ENCODE results near the gene PREX1. TPM values are rescaled to one million over a fixed set of nuclear protein-coding genes. Genes with fewer than 3 reads are reported as not detected.

Gene PREX1
- total RNA-seq, 1 experiment from 2014 or later = 20.0 TPM

- no peak overlapping the region for H3K4me3 ChIP-seq (ENCODE audit: low read depth in 2 of 2, low read length in 2 of 2)
- TF ChIP-seq POLR2AphosphoS5 (IDR thresholded peaks at IDR 0.05; ENCODE audit: low read depth, low read length) (no peak), TCF7L2 (IDR thresholded peaks at IDR 0.05; ENCODE audit: low read depth, low read length) (no peak), SIN3A (IDR thresholded peaks at IDR 0.05; ENCODE audit: borderline replicate concordance, insufficient read depth, low read depth, low read length) (no peak)
- TF ChIP-seq, protein P1, sequence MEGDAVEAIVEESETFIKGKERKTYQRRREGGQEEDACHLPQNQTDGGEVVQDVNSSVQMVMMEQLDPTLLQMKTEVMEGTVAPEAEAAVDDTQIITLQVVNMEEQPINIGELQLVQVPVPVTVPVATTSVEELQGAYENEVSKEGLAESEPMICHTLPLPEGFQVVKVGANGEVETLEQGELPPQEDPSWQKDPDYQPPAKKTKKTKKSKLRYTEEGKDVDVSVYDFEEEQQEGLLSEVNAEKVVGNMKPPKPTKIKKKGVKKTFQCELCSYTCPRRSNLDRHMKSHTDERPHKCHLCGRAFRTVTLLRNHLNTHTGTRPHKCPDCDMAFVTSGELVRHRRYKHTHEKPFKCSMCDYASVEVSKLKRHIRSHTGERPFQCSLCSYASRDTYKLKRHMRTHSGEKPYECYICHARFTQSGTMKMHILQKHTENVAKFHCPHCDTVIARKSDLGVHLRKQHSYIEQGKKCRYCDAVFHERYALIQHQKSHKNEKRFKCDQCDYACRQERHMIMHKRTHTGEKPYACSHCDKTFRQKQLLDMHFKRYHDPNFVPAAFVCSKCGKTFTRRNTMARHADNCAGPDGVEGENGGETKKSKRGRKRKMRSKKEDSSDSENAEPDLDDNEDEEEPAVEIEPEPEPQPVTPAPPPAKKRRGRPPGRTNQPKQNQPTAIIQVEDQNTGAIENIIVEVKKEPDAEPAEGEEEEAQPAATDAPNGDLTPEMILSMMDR (IDR thresholded peaks at IDR 0.05) = no peak
- TF ChIP-seq, protein P2, sequence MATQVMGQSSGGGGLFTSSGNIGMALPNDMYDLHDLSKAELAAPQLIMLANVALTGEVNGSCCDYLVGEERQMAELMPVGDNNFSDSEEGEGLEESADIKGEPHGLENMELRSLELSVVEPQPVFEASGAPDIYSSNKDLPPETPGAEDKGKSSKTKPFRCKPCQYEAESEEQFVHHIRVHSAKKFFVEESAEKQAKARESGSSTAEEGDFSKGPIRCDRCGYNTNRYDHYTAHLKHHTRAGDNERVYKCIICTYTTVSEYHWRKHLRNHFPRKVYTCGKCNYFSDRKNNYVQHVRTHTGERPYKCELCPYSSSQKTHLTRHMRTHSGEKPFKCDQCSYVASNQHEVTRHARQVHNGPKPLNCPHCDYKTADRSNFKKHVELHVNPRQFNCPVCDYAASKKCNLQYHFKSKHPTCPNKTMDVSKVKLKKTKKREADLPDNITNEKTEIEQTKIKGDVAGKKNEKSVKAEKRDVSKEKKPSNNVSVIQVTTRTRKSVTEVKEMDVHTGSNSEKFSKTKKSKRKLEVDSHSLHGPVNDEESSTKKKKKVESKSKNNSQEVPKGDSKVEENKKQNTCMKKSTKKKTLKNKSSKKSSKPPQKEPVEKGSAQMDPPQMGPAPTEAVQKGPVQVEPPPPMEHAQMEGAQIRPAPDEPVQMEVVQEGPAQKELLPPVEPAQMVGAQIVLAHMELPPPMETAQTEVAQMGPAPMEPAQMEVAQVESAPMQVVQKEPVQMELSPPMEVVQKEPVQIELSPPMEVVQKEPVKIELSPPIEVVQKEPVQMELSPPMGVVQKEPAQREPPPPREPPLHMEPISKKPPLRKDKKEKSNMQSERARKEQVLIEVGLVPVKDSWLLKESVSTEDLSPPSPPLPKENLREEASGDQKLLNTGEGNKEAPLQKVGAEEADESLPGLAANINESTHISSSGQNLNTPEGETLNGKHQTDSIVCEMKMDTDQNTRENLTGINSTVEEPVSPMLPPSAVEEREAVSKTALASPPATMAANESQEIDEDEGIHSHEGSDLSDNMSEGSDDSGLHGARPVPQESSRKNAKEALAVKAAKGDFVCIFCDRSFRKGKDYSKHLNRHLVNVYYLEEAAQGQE (IDR thresholded peaks at IDR 0.05; ENCODE audit: insufficient read depth in 1 of 2, low read depth in 2 of 2, low read length in 1 of 2) = no peak
- H3K4me1 ChIP-seq (ENCODE audit: control insufficient read depth, insufficient read depth, low read length) = no peaks in the 10 kb centered on the region
- in situ Hi-C loops (cut with HindIII; ENCODE audit: low pct_unique_long_range_greater_than_20kb, low sequenced_read_pairs) = no loop called here
- ChIA-PET CTCF (no interaction called here), POLR2A (no interaction called here)
- H3K9me3 ChIP-seq (ENCODE audit: control insufficient read depth, insufficient read depth, low read depth, low read length) = no peaks in the 10 kb centered on the region
- intact Hi-C loops (cut with micrococcal nuclease; ENCODE audit: unreplicated experiment) = no loop called here
- DNase-seq (ENCODE audit: low read depth, low spot score) (no peak), ATAC-seq (no peak)
- H3K27me3 ChIP-seq (ENCODE audit: control insufficient read depth, insufficient read depth, low read length) = no peaks in the 10 kb centered on the region
- BruUV-seq (replicated peaks) = no TSS peak
- no peaks in the 10 kb centered on the region for H3K36me3 ChIP-seq (ENCODE audit: control insufficient read depth, insufficient read depth, low read length)
- no peak overlapping the region for H3K27ac ChIP-seq (ENCODE audit: low read length)
Observed at GRCh38 chr20:48706116-48706656, 121.6 kb downstream of the PREX1 start.

- intact Hi-C loops (cut with micrococcal nuclease; ENCODE audit: unreplicated experiment) = no loop called here
- no peak overlapping the region for H3K4me3 ChIP-seq (ENCODE audit: low read depth in 2 of 2, low read length in 2 of 2)
- TF ChIP-seq, protein P1 (IDR thresholded peaks at IDR 0.05) = no peak
- TF ChIP-seq, protein P2 (IDR thresholded peaks at IDR 0.05; ENCODE audit: insufficient read depth in 1 of 2, low read depth in 2 of 2, low read length in 1 of 2) = no peak
- no peak for TF ChIP-seq POLR2AphosphoS5 (IDR thresholded peaks at IDR 0.05; ENCODE audit: low read depth, low read length)
- no peak for TF ChIP-seq TCF7L2 (IDR thresholded peaks at IDR 0.05; ENCODE audit: low read depth, low read length)
- no peak for TF ChIP-seq SIN3A (IDR thresholded peaks at IDR 0.05; ENCODE audit: borderline replicate concordance, insufficient read depth, low read depth, low read length)
- ChIA-PET CTCF (no interaction called here), POLR2A (no interaction called here)
- DNase-seq (ENCODE audit: low read depth, low spot score) (no peak), ATAC-seq (no peak)
- H3K36me3 ChIP-seq (ENCODE audit: control insufficient read depth, insufficient read depth, low read length) = no peaks in the 10 kb centered on the region
- H3K4me1 ChIP-seq (ENCODE audit: control insufficient read depth, insufficient read depth, low read length) = no peaks in the 10 kb centered on the region
- no peak overlapping the region for H3K27ac ChIP-seq (ENCODE audit: low read length)
- H3K9me3 ChIP-seq (ENCODE audit: control insufficient read depth, insufficient read depth, low read depth, low read length) = no peaks in the 10 kb centered on the region
- in situ Hi-C loops (cut with HindIII; ENCODE audit: low pct_unique_long_range_greater_than_20kb, low sequenced_read_pairs) = no loop called here
- no peaks in the 10 kb centered on the region for H3K27me3 ChIP-seq (ENCODE audit: control insufficient read depth, insufficient read depth, low read length)
- no TSS peak for BruUV-seq (replicated peaks)
Observed at GRCh38 chr20:48705240-48706115, 122.3 kb downstream of the PREX1 start.

All from Panc1 (cell line).